ENCODE measurements around the gene SPEG. TPM values are rescaled to one million over a fixed set of nuclear protein-coding genes. Genes with fewer than 3 reads are reported as not detected.

SPEG gene
- polyA plus RNA-seq, 2 of the 4 experiments (the other 2 are of a cell fraction), result 2.3 to 11.5 TPM

DNA sequence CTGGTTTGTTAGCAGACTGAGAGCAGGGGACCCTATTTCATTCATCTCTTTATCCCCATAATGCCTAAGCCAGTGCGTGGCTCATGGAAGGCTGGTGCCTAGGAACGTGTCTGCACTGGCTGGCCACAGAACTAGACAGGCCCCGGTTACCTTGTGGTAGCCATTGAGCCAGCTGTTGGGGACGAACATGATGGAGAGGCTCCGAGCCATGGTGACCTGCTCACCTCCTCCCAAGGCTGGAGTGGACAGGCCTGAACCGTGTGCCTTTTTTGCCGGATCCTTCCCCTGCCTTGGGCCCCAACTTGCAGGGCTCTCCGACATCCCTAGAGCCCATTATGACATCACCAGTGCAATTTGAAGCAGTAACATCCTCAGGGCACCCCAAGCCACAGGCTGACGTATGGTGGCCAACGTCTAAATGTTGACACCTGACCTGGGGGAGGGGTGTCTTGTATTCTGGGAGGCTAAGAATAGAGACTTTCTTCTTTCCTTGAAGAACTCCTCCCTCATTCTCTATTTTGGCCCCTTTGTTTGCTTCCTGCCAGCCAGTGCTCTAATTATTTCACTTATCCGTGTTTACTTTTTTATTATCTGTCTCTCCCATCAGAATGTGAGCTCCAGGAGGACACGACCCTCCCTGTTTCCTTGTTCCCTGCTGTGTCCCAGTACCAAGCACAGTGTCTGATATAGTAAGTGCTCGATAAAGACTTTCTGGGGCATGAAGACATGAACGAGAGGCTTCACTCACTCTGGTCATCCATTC, 34.7 kb upstream of the SPEG start:
- 68% methylated on average over 14 of the region's 14 CpGs for WGBS (ENCODE audit: missing lambda C conversion rate)
- no peak overlapping the region for H3K4me3 ChIP-seq
- FAIRE-seq, result no peak
- ChIA-PET CTCF (interaction anchor here (0.5 to 12.2 kb wide), 7 partner anchors 9 to 638 kb away, joined by 3 to 362 read pairs (median 5); partner anchors contain the start of gene DNPEP), POLR2A (no interaction called here)
- TF ChIP-seq RNF2 (IDR thresholded peaks at IDR 0.05; ENCODE audit: borderline replicate concordance, low read depth), result no peak
- no peak for TF ChIP-seq EHMT2 (IDR thresholded peaks at IDR 0.05; ENCODE audit: low read depth)
- no peak for TF ChIP-seq JUNB (IDR thresholded peaks at IDR 0.05)
- no peak for TF ChIP-seq RFX5 (IDR thresholded peaks at IDR 0.05)
- TF ChIP-seq ZSCAN20 (CRISPR knock-in tag; IDR thresholded peaks at IDR 0.05), result no peak
- TF ChIP-seq FOSB (CRISPR knock-in tag; IDR thresholded peaks at IDR 0.05), result no peak
- TF ChIP-seq, protein P1, sequence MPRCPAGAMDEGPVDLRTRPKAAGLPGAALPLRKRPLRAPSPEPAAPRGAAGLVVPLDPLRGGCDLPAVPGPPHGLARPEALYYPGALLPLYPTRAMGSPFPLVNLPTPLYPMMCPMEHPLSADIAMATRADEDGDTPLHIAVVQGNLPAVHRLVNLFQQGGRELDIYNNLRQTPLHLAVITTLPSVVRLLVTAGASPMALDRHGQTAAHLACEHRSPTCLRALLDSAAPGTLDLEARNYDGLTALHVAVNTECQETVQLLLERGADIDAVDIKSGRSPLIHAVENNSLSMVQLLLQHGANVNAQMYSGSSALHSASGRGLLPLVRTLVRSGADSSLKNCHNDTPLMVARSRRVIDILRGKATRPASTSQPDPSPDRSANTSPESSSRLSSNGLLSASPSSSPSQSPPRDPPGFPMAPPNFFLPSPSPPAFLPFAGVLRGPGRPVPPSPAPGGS (IDR thresholded peaks at IDR 0.05), result no peak
- no peak overlapping the region for H3K27ac ChIP-seq
- peak overlapping the region; percentile 72 for H3K4me2 ChIP-seq
- peaks cover 31% of the 10 kb centered on the region for H3K4me1 ChIP-seq
- DNase-seq (ENCODE audit: low read depth in 1 of 2, low spot score in 1 of 2), result no peak
- no peak; a peak in 1 of 6 replicates for ATAC-seq
- no peaks in the 10 kb centered on the region for H3K9me3 ChIP-seq

DNA sequence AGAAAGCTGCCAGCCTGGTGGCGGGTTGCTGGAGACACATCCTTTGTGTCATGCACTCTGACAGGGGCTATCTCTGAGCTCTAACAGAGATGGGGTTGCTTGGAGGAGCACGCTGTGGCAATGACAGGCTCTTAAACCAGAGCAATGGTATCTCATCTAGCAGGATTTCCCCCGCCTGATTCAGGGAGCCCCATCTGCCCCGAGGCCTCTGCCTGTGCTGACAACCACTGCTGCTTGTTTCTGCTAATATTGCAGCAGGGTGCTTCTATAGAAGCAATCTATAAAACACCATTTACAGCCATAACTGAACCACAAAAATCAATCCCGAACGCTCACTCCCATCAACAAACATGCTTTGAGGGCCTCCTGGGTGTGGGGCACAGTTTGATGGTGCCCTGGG, 34.1 kb upstream of the SPEG start:
- Histone ChIP-seq H3K4me3 (no peak overlapping the region), H3K27ac (no peak overlapping the region), H3K9me3 (no peaks in the 10 kb centered on the region), H3K4me1 (peaks cover 31% of the 10 kb centered on the region), H3K4me2 (no peak overlapping the region)
- POLR2A ChIA-PET, result no interaction called here
- TF ChIP-seq, protein P2, sequence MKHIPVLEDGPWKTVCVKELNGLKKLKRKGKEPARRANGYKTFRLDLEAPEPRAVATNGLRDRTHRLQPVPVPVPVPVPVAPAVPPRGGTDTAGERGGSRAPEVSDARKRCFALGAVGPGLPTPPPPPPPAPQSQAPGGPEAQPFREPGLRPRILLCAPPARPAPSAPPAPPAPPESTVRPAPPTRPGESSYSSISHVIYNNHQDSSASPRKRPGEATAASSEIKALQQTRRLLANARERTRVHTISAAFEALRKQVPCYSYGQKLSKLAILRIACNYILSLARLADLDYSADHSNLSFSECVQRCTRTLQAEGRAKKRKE (CRISPR knock-in tag; IDR thresholded peaks at IDR 0.05; ENCODE audit: low read depth), result no peak
- TF ChIP-seq BHLHE40 (IDR thresholded peaks at IDR 0.05; ENCODE audit: low read depth, low read length) (no peak), CHD2 (IDR thresholded peaks at IDR 0.05; ENCODE audit: low read length, partially characterized antibody) (no peak), RNF2 (IDR thresholded peaks at IDR 0.05; ENCODE audit: borderline replicate concordance, low read depth) (no peak), NR3C1 (IDR thresholded peaks at IDR 0.05) (no peak), ESRRA (IDR thresholded peaks at IDR 0.05; ENCODE audit: borderline replicate concordance, low read length) (no peak), ZNF302 (CRISPR knock-in tag; IDR thresholded peaks at IDR 0.05) (no peak), CEBPB (IDR thresholded peaks at IDR 0.05) (no peak), HOXB13 (CRISPR knock-in tag; IDR thresholded peaks at IDR 0.05; ENCODE audit: low read depth) (no peak), MYC (IDR thresholded peaks at IDR 0.05; ENCODE audit: borderline replicate concordance, low read length) (no peak), TP53 (CRISPR knock-in tag; IDR thresholded peaks at IDR 0.05) (no peak), RAD21 (conservative IDR thresholded peaks at IDR 0.05 in 1 of 2, IDR thresholded peaks at IDR 0.05 in 1 of 2) (no peak), PHF8 (IDR thresholded peaks at IDR 0.05; ENCODE audit: borderline replicate concordance, low read depth) (no peak), NPAS2 (CRISPR knock-in tag; IDR thresholded peaks at IDR 0.05; ENCODE audit: borderline replicate concordance) (no peak), HDAC2 (IDR thresholded peaks at IDR 0.05) (no peak), HEYL (CRISPR knock-in tag; IDR thresholded peaks at IDR 0.05) (no peak), POLR2AphosphoS2 (conservative IDR thresholded peaks at IDR 0.05; ENCODE audit: low read length) (no peak)
- CTCF ChIA-PET, result interaction anchor here (0.5 to 12.2 kb wide), 7 partner anchors 10 to 639 kb away, joined by 3 to 362 read pairs (median 6); partner anchors contain the start of gene DNPEP
- ATAC-seq (no peak), DNase-seq (ENCODE audit: low read depth in 1 of 2, low spot score in 1 of 2) (no peak), FAIRE-seq (no peak)
- WGBS (ENCODE audit: missing lambda C conversion rate), result 49% methylated on average over 6 of the region's 6 CpGs

Data from A549 (cell line).